IMR-90 (cell line): ENCODE measurements around the gene DRD4. TPM values are rescaled to one million over a fixed set of nuclear protein-coding genes. Genes with fewer than 3 reads are reported as not detected.

Experiments used
- ATAC-seq: fragments of 200-7000 bp; cut with Tn5 transposase; 2 replicates; pipeline ENCODE4 v1.9.1; 2020; ENCODE audit warnings: low read depth, mild to moderate bottlenecking, moderate library complexity
- BruUV-seq: library from RNA; stranded (reverse); fragments of 400-500 nt; replicated peaks from 2 replicates; lab custom pipeline; 2021; lab: Mats Ljungman, UMichigan
- CTCF ChIA-PET: fragments of 300-600 bp; formaldehyde crosslinking; extraction: SDS; loops from one replicate; lab custom pipeline; 2021; ENCODE audit warnings: antibody characterized with exemption; lab: Yijun Ruan, JAX
- POLR2A ChIA-PET: fragments of 300-600 bp; sonication (Branson Sonifier 250); formaldehyde crosslinking; loops from one replicate; lab custom pipeline; 2022; ENCODE audit warnings: antibody characterized with exemption; ENCODE audit not compliant: unreplicated experiment; lab: Charles Lee
- DNase-seq: peaks from one replicate; pipeline ENCODE4 v3.0.0; 2013
- H2AFZ ChIP-seq: replicated peaks from 2 replicates; pipeline ENCODE3; 2013; ENCODE audit warnings: low read length, mild to moderate bottlenecking; ENCODE audit not compliant: poor library complexity
- H2AK5ac ChIP-seq: 2 replicates; pipeline ENCODE4 v1.6.1; 2013; ENCODE audit warnings: low read depth, low read length, inconsistent platforms
- H2AK9ac ChIP-seq: replicated peaks from 2 replicates; pipeline ENCODE3; 2013; ENCODE audit warnings: mild to moderate bottlenecking, low read depth, low read length, moderate library complexity; ENCODE audit not compliant: poor library complexity
- H2BK120ac ChIP-seq: 2 replicates; pipeline ENCODE4 v1.6.1; 2013; ENCODE audit warnings: low read depth, low read length, inconsistent platforms
- H2BK15ac ChIP-seq: 3 replicates; pipeline ENCODE4 v1.6.1; 2013; ENCODE audit warnings: low read depth, low read length, inconsistent platforms
- H2BK20ac ChIP-seq: 2 replicates; pipeline ENCODE4 v1.6.1; 2013; ENCODE audit warnings: low read depth, mild to moderate bottlenecking, inconsistent platforms, low read length, moderate library complexity
- H2BK5ac ChIP-seq: 2 replicates; pipeline ENCODE4 v1.6.1; 2013; ENCODE audit warnings: mild to moderate bottlenecking, low read depth, low read length, inconsistent platforms; ENCODE audit not compliant: poor library complexity, severe bottlenecking
- H3K14ac ChIP-seq: replicated peaks from 2 replicates; pipeline ENCODE4 v1.6.1; 2013; ENCODE audit warnings: low read depth, low read length, inconsistent platforms
- H3K18ac ChIP-seq: 2 replicates; pipeline ENCODE4 v1.6.1; 2013; ENCODE audit warnings: low read depth, low read length, control low read depth
- H3K23ac ChIP-seq: 2 replicates; pipeline ENCODE4 v1.6.1; 2013; ENCODE audit warnings: low read depth, low read length, inconsistent platforms
- H3K27ac ChIP-seq: 2 replicates; pipeline ENCODE4 v1.5.1; 2013; ENCODE audit warnings: mild to moderate bottlenecking, control low read depth, low read length; ENCODE audit not compliant: insufficient read depth
- H3K27me3 ChIP-seq: 2 replicates; pipeline ENCODE4 v1.6.1; 2013; ENCODE audit warnings: low read length; ENCODE audit not compliant: control insufficient read depth, insufficient read depth
- H3K36me3 ChIP-seq: 2 replicates; pipeline ENCODE4 v1.6.1; 2013; ENCODE audit warnings: low read length, mixed read lengths; ENCODE audit not compliant: control insufficient read depth, insufficient read depth
- H3K4ac ChIP-seq: 2 replicates; pipeline ENCODE4 v1.6.1; 2013; ENCODE audit warnings: low read depth, low read length, inconsistent platforms
- H3K4me1 ChIP-seq: 2 replicates; pipeline ENCODE4 v1.6.1; 2013; ENCODE audit warnings: low read length, mixed read lengths; ENCODE audit not compliant: control insufficient read depth, insufficient read depth
- H3K4me2 ChIP-seq: 2 replicates; pipeline ENCODE4 v1.6.1; 2013; ENCODE audit warnings: low read depth, mild to moderate bottlenecking, control low read depth, low read length, moderate library complexity
- H3K4me3 ChIP-seq: 2 replicates; pipeline ENCODE4 v1.5.1; 2013; ENCODE audit warnings: low read depth, mild to moderate bottlenecking, control low read depth, low read length, moderate library complexity; ENCODE audit not compliant: insufficient read depth
- H3K56ac ChIP-seq: 2 replicates; pipeline ENCODE4 v1.6.1; 2013; ENCODE audit warnings: low read length, inconsistent platforms; ENCODE audit not compliant: insufficient read depth; ENCODE audit errors: extremely low read depth
- H3K79me1 ChIP-seq, 2 experiments: 2 replicates each; pipeline ENCODE4 v1.6.1; 2013; ENCODE audit warnings: low read length in 2 of 2, inconsistent platforms in 1 of 2, low read depth in 1 of 2
- H3K9ac ChIP-seq: 2 replicates; pipeline ENCODE4 v1.6.1; 2013; ENCODE audit warnings: low read depth, low read length, control low read depth
- H3K9me1 ChIP-seq: 2 replicates; pipeline ENCODE4 v1.6.1; 2013; ENCODE audit warnings: low read length, inconsistent platforms; ENCODE audit not compliant: insufficient read depth
- H3K9me3 ChIP-seq: 2 replicates; pipeline ENCODE4 v1.6.1; 2013; ENCODE audit warnings: low read length; ENCODE audit not compliant: control insufficient read depth, insufficient read depth
- H4K20me1 ChIP-seq: 2 replicates; pipeline ENCODE4 v1.6.1; 2013; ENCODE audit warnings: low read length, inconsistent platforms; ENCODE audit not compliant: insufficient read depth
- H4K5ac ChIP-seq: 2 replicates; pipeline ENCODE4 v1.6.1; 2013; ENCODE audit warnings: mild to moderate bottlenecking, low read depth, low read length, control low read depth
- H4K8ac ChIP-seq, 2 experiments: 2 replicates each; pipeline ENCODE4 v1.6.1; 2013; ENCODE audit warnings: low read depth in 2 of 2, low read length in 2 of 2, control low read depth in 1 of 2, inconsistent platforms in 1 of 2
- H4K91ac ChIP-seq: 2 replicates; pipeline ENCODE4 v1.6.1; 2013; ENCODE audit warnings: low read depth, low read length, inconsistent platforms; ENCODE audit not compliant: insufficient read depth
- CEBPB ChIP-seq: IDR thresholded peaks from 2 replicates; pipeline ENCODE4 v1.6.1; 2012; ENCODE audit warnings: low read depth, low read length, improper control_type of control experiment
- CHD1 ChIP-seq: IDR thresholded peaks from 2 replicates; pipeline ENCODE4 v1.6.1; 2012; ENCODE audit warnings: low read depth, low read length, improper control_type of control experiment
- MAFK ChIP-seq: IDR thresholded peaks from 2 replicates; pipeline ENCODE4 v1.6.1; 2012; ENCODE audit warnings: low read depth, low read length, improper control_type of control experiment
- RAD21 ChIP-seq: IDR thresholded peaks from 2 replicates; pipeline ENCODE4 v1.6.1; 2012; ENCODE audit warnings: low read length, improper control_type of control experiment
- RCOR1 ChIP-seq: IDR thresholded peaks from 2 replicates; pipeline ENCODE4 v1.6.1; 2012; ENCODE audit warnings: mild to moderate bottlenecking, low read length, improper control_type of control experiment; ENCODE audit not compliant: insufficient replicate concordance
- RFX5 ChIP-seq: IDR thresholded peaks from 2 replicates; pipeline ENCODE4 v1.8.0; 2012; ENCODE audit warnings: low read depth, mild to moderate bottlenecking, low read length, moderate library complexity
- SMC3 ChIP-seq: fragments of 150-350 bp; IDR thresholded peaks from 2 replicates; pipeline ENCODE4 v1.6.1; 2016; ENCODE audit warnings: low read depth, mild to moderate bottlenecking, antibody characterized with exemption, low read length, moderate library complexity
- WGBS, 2 experiments: methylation state at CpG; one replicate each; pipeline versions ENCODE4 v1.1.5 to v1.1.7; 2013; ENCODE audit warnings: missing lambda C conversion rate in 2 of 2; ENCODE audit not compliant: insufficient read length in 1 of 2; ENCODE audit errors: extremely low coverage in 2 of 2; 5-methylcytosine and 5-hydroxymethylcytosine counted together
- dilution Hi-C: fragments of 300-500 bp; cut with HindIII; formaldehyde crosslinking; loops from one replicate; pipeline ENCODE4 v1.14.3; 2018; ENCODE audit warnings: low sequenced_read_pairs; ENCODE audit not compliant: unreplicated experiment
- in situ Hi-C: fragments of 300-500 bp; cut with MboI; formaldehyde crosslinking; loops from 3 replicates; pipeline ENCODE4 v1.14.3; 2019; ENCODE audit warnings: low sequenced_read_pairs, inconsistent platforms, mixed read lengths
- intact Hi-C: fragments of 100-400 bp; cut with micrococcal nuclease; formaldehyde crosslinking; loops from 2 replicates; pipeline ENCODE4 v1.10.0; 2022
- polyA plus RNA-seq, 3 experiments: library from polyadenylated mRNA; depleted of rRNA; stranded (reverse); fragments of >200 nt; gene quantifications; 2 replicates each; pipeline ENCODE4 v1.2.3, GENCODE V29; 2012; ENCODE audit warnings: low replicate concordance in 1 of 3
- total RNA-seq: library from RNA; depleted of rRNA; stranded (reverse); fragments of >200 nt; gene quantifications from 2 replicates; pipeline ENCODE4 v1.2.3, GENCODE V29; 2012
- TF ChIP-seq, protein P1 (sequence below): conservative IDR thresholded peaks from 2 replicates; pipeline ENCODE4 v1.5.1; 2012; ENCODE audit warnings: mild to moderate bottlenecking, low read depth, low read length, improper control_type of control experiment
- TF ChIP-seq, protein P2 (sequence below): fragments of 150-350 bp; IDR thresholded peaks from 2 replicates; pipeline ENCODE4 v1.6.1; 2017; ENCODE audit warnings: mild to moderate bottlenecking, antibody characterized with exemption, low read length, low read depth

Gene DRD4
- total and polyA plus RNA-seq, 2 of the 4 experiments (the other 2 are of a cell fraction), result not detected

DNA sequence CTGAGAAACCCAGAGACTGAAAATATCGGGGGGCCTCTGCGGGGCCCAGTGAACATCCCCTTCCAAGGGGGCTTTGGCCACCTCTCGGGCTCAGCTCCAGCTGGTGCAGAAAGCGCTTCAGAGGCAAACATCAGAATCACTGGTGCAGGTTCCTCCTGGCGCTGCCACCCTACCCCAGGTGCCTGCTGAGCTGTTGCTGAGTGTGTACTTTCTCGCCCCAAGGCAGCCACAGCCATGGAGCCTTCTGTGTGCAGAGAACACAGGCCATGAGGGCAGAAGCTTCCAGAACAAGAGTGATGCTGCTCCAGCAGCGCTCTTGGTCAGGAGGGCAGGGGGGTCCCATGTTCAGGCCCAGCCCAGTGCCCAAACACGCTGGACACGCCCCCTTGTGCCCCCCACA is 6.3 kb downstream of the DRD4 start:
- POLR2A ChIA-PET, result no interaction called here
- Histone ChIP-seq H3K4ac (no peak overlapping the region), H4K91ac (no peak overlapping the region), H3K79me1 (no peaks in the 10 kb centered on the region), H3K9ac (no peak overlapping the region), H2AK9ac (no peak overlapping the region), H3K27me3 (peaks cover 2% of the 10 kb centered on the region; the same call in 1 of the 2 replicates), H4K5ac (no peak overlapping the region), H3K4me3 (no peak overlapping the region), H3K4me2 (no peak overlapping the region), H2BK120ac (no peak overlapping the region), H3K36me3 (peaks cover 23% of the 10 kb centered on the region), H3K18ac (no peak overlapping the region), H4K8ac (no peak overlapping the region), H3K23ac (no peak overlapping the region), H2AFZ (no peak overlapping the region), H4K20me1 (peaks cover 15% of the 10 kb centered on the region), H2BK15ac (no peak overlapping the region), H2BK5ac (no peak overlapping the region), H3K56ac (no peak overlapping the region), H3K9me1 (no peaks in the 10 kb centered on the region), H2AK5ac (no peak overlapping the region), H2BK20ac (no peak overlapping the region), H3K4me1 (no peaks in the 10 kb centered on the region), H3K27ac (no peak overlapping the region), H3K14ac (no peak overlapping the region), H3K9me3 (no peaks in the 10 kb centered on the region)
- CTCF ChIA-PET, result no interaction called here
- DNase-seq, result no peak
- WGBS, 2 experiments, result 95% methylated on average over 6 of the region's 9 CpGs; no CpG with 5 or more reads in 1 of the 2 experiments
- dilution Hi-C loops (no loop called here), in situ Hi-C loops (no loop called here), intact Hi-C loops (no loop called here)
- ATAC-seq, result no peak
- no TSS peak for BruUV-seq
- TF ChIP-seq, protein P1, sequence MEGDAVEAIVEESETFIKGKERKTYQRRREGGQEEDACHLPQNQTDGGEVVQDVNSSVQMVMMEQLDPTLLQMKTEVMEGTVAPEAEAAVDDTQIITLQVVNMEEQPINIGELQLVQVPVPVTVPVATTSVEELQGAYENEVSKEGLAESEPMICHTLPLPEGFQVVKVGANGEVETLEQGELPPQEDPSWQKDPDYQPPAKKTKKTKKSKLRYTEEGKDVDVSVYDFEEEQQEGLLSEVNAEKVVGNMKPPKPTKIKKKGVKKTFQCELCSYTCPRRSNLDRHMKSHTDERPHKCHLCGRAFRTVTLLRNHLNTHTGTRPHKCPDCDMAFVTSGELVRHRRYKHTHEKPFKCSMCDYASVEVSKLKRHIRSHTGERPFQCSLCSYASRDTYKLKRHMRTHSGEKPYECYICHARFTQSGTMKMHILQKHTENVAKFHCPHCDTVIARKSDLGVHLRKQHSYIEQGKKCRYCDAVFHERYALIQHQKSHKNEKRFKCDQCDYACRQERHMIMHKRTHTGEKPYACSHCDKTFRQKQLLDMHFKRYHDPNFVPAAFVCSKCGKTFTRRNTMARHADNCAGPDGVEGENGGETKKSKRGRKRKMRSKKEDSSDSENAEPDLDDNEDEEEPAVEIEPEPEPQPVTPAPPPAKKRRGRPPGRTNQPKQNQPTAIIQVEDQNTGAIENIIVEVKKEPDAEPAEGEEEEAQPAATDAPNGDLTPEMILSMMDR, result no peak
- no peak for TF ChIP-seq RAD21
- TF ChIP-seq SMC3, result no peak
- no peak for TF ChIP-seq RCOR1
- TF ChIP-seq CEBPB, result no peak
- TF ChIP-seq CHD1, result no peak
- no peak for TF ChIP-seq MAFK
- TF ChIP-seq RFX5, result no peak
- TF ChIP-seq, protein P2, sequence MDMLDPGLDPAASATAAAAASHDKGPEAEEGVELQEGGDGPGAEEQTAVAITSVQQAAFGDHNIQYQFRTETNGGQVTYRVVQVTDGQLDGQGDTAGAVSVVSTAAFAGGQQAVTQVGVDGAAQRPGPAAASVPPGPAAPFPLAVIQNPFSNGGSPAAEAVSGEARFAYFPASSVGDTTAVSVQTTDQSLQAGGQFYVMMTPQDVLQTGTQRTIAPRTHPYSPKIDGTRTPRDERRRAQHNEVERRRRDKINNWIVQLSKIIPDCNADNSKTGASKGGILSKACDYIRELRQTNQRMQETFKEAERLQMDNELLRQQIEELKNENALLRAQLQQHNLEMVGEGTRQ, result no peak
